ENCODE results near the gene FBXL13.
"Not testable (repeated sequence)": the region's sequence is repeated elsewhere in the genome, so short reads cannot be mapped to it uniquely, and the experiment has no call there.

The FBXL13 gene

GRCh38 chr7:102933763-102934162 is 140.8 kb downstream of the FBXL13 start:
- no peak for DNase-seq

GRCh38 chr7:102931757-102932156 is 142.8 kb downstream of the FBXL13 start:
- DNase-seq, result no peak

GRCh38 chr7:102927312-102927933 is 147.2 kb downstream of the FBXL13 start:
- DNase-seq, result no peak

- no peak for DNase-seq
Observed at GRCh38 chr7:102926783-102927140, 147.8 kb downstream of the FBXL13 start.

GRCh38 chr7:102925976-102926782 is 148.4 kb downstream of the FBXL13 start:
- DNase-seq, result no peak

- no peak for DNase-seq
Observed at GRCh38 chr7:102918845-102919244, 155.8 kb downstream of the FBXL13 start.

- DNase-seq, result no peak
Observed at GRCh38 chr7:102917436-102918353, 156.9 kb downstream of the FBXL13 start.

GRCh38 chr7:102916881-102917280 is 157.7 kb downstream of the FBXL13 start:
- no peak for DNase-seq

- no peak for DNase-seq
Observed at GRCh38 chr7:102916426-102916825, 158.2 kb downstream of the FBXL13 start.

GRCh38 chr7:102914585-102914984 is 160.0 kb downstream of the FBXL13 start:
- no peak for DNase-seq

- DNase-seq, result no peak
Observed at GRCh38 chr7:102913826-102914225, 160.8 kb downstream of the FBXL13 start.

- DNase-seq, result no peak
Observed at GRCh38 chr7:102912742-102913141, 161.9 kb downstream of the FBXL13 start, which contains the start of gene LRRC17. Gene LRRC17, plus strand, starts transcription at chr7:102913000. Its CDS starts 20,914 bp downstream, at chr7:102933914.

- DNase-seq, result no peak
Observed at GRCh38 chr7:102908676-102909075, 165.9 kb downstream of the FBXL13 start.

- DNase-seq, result not testable (repeated sequence)
Observed at GRCh38 chr7:102903576-102903975, 171.0 kb downstream of the FBXL13 start.

GRCh38 chr7:102902052-102902451 is 172.5 kb downstream of the FBXL13 start:
- DNase-seq, result not testable (repeated sequence)

GRCh38 chr7:102898532-102898859 is 176.1 kb downstream of the FBXL13 start:
- DNase-seq, result no peak

GRCh38 chr7:102897856-102898531 is 176.6 kb downstream of the FBXL13 start:
- DNase-seq, result no peak

- DNase-seq, result no peak
Observed at GRCh38 chr7:102897211-102897631, 177.4 kb downstream of the FBXL13 start.

GRCh38 chr7:102896585-102896984 is 178.0 kb downstream of the FBXL13 start:
- no peak for DNase-seq

- DNase-seq, result no peak
Observed at GRCh38 chr7:102895602-102896001, 179.0 kb downstream of the FBXL13 start.

GRCh38 chr7:102892631-102893278 is 181.8 kb downstream of the FBXL13 start:
- no peak for DNase-seq

GRCh38 chr7:102891693-102892261 is 182.8 kb downstream of the FBXL13 start:
- DNase-seq, result no peak
